Measurements from ENCODE around the gene NAT8.
"Not testable (repeated sequence)": the region's sequence is repeated elsewhere in the genome, so short reads cannot be mapped to it uniquely, and the experiment has no call there.

The NAT8 gene

DNA sequence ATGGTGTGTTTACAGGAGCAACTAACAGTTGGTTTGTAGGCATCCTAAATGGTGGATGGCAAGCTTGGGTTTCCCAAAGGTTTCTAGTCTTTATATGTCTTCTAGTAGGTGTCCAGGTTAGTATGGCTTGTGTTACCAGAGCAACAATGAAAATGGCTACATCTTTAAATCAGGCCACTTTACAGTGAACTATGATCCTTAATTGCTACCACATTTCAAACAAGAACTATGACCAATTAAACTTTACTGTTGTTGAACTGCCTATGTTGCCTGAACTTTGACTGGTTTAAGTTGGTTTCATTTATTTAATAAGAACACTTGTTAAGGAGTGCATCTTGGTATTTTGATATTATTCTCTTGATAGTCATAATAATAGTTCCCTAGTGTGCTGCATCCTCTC lies 5.2 kb downstream of the NAT8 start:
- DNase-seq (ENCODE audit: low spot score) = not testable (repeated sequence)

DNA sequence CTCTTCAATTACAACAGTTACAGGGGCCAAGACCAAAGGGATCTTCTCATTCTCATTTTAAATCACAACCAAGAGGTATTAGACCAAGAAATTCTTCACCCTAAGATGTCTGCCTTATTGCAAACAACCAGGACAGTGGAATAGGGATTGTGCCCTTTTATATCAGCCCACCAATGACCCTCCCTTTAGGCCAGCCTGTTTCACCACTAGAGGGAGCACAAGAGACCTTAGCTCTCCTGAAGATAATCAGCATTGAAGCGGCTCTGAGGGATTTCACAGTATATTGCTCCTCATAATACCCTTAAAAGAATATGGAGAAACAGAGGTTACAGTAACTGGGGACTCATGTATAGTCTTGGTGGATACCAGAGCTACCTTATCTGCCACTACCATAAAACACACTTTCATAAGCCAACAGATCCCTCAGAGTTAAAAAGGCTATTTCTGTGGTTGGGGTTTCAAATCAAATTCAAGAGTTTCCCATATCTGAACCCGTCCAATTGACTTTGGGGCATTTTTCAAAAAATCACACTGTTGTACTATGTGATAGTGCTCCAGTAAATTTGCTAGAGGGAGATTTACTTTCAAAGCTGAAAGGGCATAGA lies 11.5 kb downstream of the NAT8 start:
- DNase-seq (ENCODE audit: low spot score) = peak; percentile 34

DNA sequence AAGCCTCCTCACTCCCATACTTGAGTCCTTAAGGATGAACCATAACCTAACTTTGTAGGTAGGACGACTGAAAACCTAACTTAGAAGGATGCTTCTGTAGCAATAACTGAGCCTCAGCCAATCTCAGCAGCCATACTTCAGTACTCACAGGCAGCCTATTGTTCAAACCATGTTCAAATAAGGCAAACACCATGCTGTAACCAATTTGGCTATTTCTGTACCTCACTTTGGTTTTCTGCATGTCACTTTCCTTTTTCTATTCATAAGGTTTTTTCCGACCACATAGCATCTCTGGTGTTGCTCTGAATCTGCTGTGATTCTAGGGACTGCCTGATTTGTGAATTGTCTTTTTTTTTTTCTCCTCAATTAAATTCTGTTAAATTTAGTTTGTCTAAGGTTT lies 13.7 kb downstream of the NAT8 start:
- DNase-seq (ENCODE audit: low spot score) = not testable (repeated sequence)

DNA sequence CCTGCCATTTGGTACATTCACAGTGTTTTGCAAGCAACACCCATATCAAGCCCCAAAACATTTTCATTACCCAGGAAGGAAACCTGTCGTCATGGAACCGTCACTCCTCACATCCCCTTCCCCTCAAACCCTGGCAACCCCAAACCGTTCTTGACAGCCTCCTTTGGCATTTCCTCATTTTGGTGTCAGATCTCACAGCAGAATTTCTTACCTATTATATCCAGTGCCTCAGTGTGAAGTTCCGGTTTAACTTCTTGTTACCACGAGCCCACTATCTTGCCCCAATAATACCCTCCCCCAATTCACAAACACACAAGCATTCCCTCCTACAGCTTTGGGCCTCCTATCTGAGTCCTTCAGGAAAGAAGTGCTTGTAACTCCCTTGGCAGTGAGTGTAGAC lies 16.0 kb downstream of the NAT8 start:
- DNase-seq (ENCODE audit: low spot score) = not testable (repeated sequence)

DNA sequence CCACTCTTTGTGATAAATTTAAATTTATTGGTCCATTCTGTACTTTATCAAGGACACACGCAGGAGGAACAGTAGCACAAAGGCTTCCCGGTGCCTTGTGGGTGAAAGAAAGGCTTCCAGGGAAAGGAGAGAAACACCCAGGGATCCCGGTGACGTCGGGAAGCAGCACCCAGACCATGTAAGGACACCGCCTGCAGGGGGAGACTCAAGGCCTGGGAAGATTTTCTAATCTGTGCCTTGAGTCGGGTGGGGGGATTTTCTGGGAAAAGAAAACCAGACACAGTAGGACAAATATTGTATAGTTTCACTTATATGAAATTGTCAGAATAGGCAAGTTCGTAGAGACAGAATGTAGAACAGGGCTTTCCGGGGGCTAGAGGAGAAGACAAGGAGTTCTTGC lies 17.6 kb downstream of the NAT8 start:
- not testable (repeated sequence) for DNase-seq (ENCODE audit: low spot score)

DNA sequence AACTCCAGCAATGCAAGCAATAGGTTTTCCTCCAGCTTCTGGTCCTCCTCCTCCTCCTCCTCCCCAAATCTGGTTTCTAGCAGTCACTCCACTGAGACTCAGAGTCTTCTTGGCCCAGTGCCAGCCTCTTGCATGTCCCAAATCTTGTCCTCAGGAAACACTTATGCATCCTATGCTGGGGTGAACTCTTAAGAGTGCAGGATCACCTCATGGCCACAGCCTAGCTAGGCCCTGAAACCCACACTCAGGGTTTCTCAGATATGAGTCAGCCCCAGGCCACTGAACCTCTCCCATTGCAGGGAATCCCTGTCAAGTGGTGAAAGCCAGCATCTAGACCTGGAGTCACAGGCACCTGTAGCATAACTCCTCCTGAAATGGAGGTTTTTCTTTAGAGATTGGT lies 18.2 kb downstream of the NAT8 start:
- DNase-seq (ENCODE audit: low spot score) = not testable (repeated sequence)

DNA sequence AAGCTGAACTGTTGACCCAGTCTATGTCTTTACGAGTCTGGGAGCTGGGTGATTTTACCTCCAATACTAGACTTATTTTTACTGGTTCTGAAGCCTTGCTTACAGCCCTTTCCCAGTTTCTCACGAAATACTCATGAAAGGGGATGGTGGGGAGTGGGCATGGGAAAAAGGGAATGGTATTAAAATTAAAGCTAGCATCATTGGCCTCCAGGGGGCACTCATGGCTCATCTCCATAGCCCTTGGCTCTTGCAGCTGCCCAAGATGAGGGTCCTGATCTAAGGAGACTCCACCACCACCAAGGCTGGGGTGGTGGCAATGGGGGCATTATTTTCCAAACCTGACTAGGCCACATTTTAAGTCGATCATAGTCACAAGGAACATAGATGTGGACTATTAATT lies 22.3 kb downstream of the NAT8 start:
- DNase-seq (ENCODE audit: low spot score) = not testable (repeated sequence)

DNA sequence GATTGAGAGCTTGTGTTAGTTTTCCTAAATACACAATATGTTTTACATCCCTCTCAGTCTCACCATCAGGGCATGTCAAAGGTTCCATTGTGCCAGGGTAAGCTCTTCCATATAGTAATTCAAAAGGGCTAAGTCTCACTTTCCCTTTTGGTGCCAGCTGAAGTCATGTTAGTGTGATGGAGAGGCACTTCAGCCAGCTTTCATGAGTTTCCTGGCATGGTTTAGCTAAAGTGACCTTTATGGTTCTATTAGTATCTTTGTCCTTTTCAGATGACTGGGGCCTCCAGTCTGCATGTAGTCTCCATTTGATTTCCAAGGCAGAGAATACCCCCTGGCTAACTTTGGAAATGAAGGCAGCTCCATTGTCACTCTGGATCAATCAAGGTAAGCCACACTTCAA lies 27.2 kb downstream of the NAT8 start:
- no peak for DNase-seq (ENCODE audit: low spot score)

DNA sequence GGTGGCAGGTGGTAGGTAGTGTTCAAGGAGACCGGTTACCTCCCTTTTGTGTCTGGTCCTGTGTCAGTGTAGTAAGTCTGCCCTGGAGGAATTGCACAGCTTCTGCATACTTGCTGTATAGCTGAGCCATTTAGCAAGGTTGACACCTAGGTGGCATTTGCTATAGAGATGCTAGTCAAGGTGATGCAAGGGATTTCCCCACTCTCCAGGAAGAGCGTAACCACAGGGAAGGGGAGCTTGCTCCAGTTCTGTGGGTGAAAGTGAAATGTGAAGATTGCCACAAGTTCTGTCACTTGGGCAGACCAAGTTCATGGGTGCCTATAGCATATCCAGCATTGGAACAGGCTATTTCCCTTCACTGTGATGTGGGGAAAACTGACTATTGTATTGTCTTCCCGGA lies 28.1 kb downstream of the NAT8 start:
- no peak for DNase-seq (ENCODE audit: low spot score)

DNA sequence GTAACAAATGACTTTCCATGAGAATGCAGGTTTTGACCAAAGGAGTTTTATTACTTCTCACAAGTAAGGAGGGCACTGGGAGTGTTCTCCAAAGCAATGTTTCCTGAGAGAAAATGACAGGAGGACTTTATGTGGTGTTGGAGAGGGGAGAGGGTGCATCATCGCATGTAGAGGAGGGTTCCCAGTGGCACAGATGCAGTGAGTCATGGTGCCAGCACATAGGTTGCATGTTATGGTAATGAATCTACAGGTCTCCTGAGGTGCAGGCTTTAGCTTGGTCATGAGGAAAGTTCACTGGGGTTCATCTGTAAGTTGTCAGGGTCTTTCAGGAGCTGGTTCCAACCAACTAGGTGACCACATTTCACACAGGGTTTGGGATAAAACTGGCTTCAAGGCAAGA lies 30.4 kb downstream of the NAT8 start:
- DNase-seq (ENCODE audit: low spot score) = no peak

DNA sequence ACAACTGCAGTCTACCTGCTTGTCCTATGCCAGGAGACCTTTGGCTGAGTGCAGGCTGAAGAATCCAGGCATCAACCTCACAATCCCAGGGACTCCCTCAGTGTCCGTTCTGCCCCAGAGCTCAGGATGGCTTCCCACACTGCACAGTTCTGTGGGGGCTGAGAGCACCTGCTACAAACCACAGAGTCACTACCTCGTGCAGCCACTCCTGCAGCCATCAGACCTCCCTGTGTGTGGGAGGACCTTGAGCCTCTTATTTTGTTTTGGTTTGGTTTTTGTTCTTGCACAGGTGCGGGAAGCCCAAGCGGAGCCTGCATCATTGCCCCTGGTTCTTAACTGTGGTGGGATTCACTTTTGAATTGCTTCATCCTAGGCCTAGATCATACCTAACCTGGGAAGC lies 31.0 kb downstream of the NAT8 start:
- DNase-seq (ENCODE audit: low spot score) = no peak

DNA sequence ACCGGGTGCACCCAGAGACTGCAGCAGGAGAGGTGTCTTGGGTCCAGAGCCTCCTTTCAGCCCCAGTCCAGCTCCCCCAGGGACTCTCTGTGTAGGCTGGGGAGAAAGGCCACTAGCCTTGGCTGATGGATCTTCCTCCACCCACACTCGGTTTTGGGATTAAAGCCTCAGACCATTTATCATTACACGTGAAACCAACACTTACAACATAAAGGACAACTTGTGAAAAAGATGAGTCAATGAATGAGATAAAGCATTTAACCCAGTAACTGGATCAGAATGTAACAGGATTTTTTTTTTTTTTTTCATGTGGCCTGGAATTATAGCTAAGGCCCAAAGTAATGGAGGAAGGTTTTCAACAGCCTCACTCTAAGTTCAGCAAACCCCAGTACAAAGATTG lies 32.1 kb downstream of the NAT8 start:
- no peak for DNase-seq (ENCODE audit: low spot score)

DNA sequence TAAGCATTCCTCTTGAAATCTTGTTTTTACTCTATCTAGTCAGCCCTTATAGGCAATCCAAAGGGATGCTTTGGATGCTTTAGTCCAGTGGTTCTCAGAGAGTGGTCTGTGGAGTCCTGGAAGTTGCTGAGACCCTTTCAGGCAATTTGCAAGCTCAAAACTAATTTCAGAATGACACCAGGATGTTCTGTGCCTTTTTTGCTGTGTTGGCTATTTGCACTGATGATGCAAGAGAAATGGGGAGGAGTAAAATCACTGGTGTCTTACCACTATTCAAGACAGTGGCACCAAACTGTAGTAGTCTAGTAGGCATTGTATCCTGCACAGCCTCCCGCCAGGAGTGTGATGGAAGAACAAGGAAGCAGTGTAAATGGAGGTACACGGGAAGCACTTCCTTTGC lies 37.6 kb downstream of the NAT8 start:
- DNase-seq (ENCODE audit: low spot score) = not testable (repeated sequence)

DNA sequence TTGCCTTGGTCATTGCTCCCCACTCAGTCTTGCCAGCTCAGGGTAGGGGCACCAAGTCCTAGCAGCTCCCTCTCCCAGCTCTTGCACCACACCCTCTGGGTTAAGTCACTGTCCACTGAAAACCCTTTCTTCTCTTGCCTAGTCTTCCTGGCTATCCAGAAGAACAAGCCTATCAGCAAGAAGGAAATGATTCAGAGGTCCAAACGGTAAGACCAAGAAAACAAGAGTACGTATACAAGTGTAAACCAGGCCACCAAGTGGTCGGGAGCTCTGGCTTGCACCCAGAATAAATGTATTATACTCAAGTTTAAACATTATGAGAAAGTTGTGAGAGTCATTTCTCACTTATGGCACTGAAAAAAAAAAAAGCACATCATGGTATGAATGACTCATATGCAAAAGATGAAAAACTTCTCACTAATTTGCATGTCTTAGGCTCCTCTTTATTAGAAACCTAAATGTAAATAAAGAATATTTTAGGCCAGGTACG lies 39.1 kb downstream of the NAT8 start:
- not testable (repeated sequence) for DNase-seq (ENCODE audit: low spot score)

DNA sequence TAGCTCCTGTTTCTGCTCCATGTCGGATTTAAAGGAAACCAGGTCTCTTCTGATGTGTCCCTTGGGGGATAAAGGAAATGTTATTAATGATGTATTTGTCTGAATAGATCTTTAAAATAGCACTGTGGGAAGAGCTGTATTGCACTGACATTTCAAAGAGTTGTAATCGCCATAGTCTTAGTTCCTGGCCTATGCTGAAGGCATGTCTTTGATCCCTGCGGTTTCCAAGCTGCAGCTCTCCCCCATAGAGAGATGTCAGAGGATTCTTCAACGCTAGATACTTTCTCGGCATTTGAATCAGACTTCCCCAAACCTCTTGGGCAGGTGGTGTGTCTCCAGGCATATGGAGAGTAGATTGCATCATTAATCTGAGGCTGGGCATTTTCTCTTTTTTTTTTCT lies 40.4 kb downstream of the NAT8 start:
- no peak for DNase-seq (ENCODE audit: low spot score)

DNA sequence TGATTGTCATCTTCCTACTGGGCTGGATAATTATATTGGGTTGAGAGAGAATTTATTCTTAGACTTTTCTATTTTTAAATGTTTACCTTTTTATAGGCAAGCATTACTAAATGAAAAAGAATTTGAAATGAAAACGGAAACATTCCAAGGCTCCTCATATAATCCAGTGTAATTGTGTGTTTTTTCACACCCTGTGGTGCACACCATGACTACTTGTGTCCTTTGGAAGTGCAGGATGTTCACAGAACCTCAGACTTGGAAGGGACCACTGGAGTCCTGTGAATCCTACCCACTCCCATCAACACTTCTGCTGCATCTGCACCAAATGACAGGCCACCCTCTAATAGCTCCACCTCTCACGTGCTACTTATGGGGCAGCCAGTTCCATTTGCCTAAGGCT lies 48.0 kb downstream of the NAT8 start:
- DNase-seq (ENCODE audit: low spot score) = no peak

DNA sequence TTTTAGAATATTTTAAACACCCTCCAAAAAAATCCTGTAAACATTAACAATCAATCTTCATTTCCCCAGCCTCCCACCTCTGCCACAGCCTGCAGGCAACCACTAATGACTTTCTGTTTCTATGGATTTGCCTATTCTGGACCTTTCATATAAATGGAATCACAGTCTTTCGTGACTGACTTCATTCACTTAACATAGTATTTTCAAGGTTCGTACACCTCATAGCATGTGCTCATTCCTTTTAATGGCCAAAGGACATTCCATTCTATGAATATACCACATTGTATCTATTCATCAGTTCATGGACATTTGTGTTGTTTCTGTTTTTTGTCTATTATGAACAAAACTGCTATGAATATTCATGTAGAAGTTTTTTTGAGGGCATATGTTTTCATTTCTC lies 48.5 kb downstream of the NAT8 start:
- no peak for DNase-seq (ENCODE audit: low spot score)

Data from hematopoietic multipotent progenitor cell treated with erythropoietin and hydrocortisone succinate and interleukin-3 and kit ligand, for 17 days (in vitro differentiated cells).